ENCODE data around the gene TSPAN4.

TSPAN4 gene

DNA sequence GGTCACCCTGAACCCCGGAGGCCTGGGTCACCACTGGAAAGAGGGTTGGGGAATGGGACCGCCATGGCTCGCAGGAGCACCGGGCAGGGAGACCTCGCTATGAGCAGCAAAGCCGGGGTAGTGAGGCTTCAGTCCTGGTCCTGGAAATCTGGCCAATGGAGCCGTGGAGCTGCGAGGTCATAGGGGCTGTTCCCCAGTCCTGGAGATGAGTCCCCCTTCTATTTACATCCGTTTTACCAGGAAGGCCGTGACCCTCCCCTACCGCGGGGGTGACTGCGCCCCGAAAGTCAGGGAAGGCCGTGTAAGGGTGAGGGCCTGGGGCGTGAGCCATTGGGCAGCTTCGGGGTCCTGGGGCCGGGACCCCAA, 38.1 kb upstream of the TSPAN4 start:
- DNase-seq: no peak

DNA sequence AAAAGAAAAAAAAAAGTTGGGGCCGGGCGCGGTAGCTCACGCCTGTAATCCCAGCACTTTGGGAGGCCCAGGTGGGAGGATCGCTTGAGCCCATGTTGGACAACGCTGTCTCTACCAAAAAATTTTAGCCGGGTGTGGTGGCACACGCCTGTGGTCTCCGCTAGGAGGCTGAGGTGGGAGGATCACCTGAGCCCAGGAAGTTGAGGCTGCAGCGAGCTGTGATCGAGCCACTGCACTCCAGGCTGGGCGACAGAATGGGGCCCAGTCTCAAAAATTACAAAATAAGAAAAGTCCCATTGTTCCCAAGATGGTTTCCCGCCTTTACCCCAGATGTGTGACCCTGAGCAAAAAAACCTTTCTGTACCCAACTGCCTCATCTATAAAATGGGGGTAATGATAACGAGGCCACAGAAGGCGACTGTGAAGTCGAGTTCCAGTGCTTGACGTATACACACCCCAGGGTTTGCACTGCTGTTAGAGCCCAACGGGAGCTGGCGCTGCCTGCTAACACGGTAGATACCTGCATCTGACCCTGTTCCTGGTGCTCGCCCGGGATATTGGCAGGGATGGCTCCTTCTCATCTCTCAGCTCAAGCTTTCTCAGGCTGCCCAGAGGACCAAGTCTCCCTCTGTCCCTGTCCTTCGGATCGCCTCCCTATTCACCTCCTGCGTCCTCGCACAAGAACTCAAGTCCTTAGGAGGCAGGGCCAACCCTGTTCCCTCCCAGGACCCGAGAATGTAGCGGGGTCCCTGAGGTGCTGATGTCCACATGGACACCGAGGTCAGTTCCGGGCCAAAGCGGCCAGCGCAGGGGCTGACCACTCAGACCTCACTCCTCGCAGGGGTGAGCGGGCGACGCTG, 34.0 kb upstream of the TSPAN4 start:
- no peak for DNase-seq

DNA sequence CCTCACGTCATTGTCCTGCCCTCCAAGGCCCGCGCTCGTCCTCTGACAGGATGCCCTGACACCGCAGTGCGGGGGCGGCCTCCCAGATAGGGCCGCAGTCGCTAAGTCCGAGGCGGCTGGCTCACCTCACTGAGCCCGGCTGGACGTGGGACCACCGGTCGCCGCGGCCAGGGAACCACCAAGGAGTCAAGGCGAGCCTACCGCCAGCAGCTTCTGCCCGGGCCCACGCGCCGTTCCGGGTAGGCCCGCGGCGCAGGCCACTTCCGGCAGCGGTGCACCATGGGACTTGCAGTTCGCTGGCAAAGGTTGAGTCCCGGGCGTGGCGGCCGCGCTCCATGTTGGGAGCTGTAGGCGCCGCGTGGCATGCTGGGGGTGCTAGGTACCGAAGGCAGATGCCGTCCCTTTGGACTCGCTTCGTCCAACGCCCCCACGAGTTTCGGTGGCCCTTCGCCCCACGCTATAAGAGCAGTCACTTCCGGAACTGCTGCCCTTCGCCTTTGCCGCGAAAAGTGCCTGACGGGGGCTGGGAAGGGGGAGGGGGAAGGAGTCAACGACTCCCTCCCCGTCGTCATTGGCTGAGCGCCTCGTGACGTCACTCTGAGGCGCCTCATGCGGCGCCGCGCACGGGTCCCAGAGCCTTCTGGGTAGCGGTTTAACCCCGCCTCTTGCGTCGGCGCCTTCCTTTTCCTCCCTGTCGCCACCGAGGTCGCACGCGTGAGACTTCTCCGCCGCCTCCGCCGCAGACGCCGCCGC, 33.2 kb upstream of the TSPAN4 start, which contains the start of gene RPLP2:
TSS of gene RPLP2 (plus strand) at position 681 of the 753 bp plus-strand sequence. CDS start 268 bp downstream, outside the sequence.
- DNase-seq: peak; percentile 97

DNA sequence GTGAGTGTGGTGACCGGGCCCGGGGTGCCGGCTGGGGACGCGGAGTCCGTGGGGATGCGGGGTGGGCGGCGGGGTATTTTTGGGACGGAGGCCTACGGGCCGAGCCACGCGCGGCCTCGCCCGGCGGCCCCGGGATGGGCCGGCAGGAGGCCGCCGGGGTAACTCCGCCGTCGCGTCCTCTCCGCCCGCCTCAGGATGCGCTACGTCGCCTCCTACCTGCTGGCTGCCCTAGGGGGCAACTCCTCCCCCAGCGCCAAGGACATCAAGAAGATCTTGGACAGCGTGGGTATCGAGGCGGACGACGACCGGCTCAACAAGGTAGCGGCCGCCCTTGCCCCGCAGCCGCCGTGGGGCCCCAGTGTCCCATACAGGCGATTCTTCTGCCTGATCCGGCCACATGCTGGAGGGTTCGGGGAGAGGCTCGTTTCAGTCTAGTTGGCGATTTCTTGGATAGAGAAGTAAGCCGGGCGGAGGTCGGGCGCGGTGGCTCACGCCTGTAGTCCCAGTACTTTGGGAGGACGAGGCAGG, 32.5 kb upstream of the TSPAN4 start:
- no peak for DNase-seq

DNA sequence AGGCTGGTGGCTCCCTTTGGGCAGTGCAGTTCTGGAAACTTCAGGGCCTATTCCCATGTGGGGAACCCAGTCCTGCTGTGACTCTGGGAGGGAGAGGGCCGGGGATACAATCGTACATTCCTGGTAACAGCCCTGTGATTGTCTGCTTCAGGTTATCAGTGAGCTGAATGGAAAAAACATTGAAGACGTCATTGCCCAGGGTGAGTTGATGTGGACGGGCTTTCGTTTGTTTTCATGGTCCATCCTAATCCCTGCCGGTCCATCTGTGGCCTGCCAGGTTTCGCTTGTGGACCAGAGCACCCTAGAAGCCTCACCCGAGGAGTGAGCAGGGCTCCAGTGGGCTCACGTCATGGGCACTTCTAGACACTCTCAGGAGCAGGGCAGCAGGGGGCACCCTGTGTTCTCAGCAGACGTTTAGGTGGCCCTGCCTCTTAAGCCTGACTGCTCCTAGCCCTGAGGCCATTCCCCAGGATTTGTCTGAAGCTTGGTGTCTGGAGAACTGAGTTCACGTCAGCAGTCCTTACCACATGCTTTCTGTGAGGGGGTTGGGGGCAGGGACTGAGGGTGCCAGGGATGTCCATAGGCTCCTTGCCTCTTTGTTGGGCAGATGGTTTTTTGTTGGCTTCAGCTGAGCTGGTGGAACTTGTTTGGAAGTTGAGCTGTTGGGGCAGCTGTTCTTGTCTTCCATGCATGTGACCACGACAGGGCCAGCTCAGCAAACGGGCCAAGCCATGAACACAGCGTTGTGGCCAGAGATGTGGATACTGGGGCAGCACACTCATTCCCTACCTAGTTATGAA, 31.0 kb upstream of the TSPAN4 start:
- no peak for DNase-seq

DNA sequence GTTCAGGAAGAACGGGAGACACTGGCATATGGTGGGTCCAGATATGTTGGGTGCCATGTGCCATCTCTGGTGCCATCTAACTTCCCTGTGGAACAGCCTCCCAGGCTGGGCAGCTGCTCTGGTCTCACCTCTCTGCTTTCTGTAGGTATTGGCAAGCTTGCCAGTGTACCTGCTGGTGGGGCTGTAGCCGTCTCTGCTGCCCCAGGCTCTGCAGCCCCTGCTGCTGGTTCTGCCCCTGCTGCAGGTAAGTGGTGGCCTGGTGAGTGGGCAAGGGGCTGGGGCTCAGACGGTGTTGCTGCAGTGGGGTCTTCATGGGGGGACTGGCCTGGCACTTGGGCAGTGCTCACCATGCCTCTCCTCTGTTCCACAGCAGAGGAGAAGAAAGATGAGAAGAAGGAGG, 30.3 kb upstream of the TSPAN4 start:
- DNase-seq: no peak

DNA sequence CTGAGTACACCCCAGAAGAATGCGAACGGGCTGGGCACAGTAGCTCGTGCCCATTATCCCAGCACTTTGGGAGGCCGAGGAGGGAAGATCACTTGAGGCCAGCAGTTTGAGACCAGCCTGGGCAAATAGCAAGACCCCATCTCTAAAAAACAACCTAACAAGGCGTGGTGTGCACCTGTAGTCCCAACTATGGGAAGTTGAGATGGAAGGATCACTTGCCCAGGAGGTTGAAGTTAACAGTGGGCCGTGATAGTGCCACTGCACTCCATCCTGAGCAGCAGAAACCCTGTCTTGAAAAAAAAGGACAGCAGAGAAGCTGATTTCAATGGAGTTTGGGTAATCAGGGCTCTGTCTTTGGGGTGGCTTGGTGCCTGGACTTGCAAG, 29.6 kb upstream of the TSPAN4 start:
- DNase-seq: no peak

DNA sequence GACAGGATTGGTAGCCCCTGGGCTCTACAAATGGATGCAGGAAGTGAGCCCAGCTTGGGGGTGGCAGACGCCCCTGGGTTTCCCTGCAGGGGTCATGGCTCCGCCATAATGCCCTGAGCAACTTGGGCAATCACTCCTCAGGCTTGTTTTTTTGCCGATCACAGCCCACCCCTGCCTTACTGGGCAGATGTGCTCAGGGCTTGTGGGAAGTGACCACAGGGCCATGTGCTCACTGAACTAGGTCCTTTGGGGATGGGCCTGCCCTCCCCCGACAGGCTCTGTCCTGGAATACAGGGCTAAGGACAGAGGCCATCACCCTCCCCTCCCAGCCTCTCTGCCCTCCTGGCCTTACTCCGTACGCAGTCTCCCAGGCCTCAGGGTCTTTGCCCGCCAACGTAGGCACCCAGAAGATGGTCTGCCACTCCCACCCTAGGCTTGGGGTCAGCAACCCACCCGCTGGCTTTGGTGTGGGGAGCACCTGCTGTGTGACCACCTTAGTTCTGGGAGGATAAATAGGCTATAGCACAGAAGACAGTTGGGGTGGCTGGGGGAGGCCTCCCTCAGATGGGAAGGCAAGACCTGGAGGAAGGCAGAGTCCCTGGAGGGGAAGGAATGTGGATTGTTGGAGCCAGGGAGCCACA, 29.1 kb upstream of the TSPAN4 start:
- no peak for DNase-seq

DNA sequence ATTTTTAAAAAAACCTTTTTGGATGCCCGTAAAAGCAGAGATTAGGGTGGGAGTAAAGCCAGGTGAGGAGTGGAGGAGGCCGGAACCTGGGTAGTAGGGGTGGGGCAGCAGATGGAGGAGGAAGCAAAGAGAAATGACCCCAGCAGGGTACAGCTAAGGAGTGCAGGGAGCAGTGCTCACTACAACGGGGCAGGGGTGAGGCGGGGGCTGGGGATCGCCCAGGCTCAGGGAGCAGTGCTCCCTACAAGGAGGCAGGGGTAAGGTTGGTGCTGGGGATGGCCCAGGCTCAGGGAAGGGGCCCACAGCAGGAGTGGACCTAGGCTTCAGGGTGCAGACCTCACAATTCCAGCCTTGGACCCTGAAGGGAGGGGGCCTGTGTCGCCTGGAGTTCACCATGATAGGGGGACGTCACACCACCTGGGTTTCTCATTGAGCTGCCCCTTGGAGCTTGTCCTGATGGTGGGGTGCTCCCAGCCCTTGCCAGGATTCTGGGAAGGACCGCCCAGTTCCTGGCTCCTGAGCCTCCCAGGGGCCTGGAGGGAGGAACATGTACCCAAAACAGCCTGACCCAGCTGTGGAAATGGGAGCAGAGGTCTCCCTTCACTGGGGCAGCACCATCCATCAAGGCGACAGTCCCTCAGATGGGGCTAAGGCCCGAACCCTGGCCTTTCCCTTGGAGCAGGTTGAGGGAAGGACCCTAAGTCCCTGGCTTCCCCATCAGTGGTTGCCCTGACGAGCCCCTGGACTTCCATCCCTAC, 26.8 kb upstream of the TSPAN4 start:
- no peak for DNase-seq

DNA sequence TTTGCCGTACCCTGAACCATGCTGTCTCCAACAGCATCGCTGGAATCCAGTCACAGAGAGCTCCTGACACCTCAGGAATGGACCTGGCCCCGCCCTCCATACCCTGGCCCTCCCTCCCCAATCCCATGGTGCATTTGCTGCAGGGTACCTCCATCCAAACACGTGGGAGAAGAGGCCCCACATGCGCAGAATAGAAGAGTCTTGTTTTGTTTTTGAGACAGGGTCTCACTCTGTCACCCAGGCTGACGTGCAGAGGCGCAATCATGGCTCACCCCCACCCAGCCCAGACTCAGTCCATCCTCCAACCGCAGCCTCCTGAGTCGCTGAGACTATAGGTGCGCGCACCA, 26.2 kb upstream of the TSPAN4 start:
- DNase-seq: no peak

DNA sequence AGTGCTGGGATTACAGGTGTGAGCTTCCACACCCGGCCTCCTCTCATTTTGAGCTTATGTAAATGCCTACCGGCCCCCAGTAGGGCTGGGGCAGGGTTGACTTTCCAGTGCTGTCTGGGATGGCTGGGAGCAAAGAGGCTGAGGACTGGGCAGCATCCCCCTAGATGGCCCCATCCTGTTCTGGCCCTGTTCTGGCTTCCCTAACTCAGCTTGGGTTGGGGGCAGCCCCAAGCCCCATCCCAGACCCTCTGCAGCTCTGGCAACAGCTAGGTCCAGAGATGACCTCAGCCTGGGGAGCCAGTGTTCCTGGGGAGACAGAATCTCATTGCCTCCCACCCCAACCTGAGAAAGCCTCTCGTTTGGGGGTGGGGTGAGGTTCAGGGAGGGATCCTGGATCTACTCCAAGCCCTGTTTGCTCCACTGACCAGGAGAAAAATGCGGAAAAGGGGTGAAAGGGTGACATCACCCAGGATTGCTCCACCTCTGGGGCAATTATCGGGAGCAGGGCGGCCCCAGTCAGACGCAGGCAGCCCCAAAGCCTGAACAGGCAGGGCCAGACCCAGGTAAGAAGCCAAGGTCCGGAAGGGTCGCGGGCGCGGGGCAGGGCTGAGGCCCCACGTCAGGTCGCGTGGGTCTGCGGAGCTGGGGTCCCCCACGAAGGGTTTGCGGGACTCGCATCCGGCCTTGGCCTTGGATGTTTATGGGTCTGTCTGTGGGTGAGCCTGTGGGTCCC, 24.1 kb upstream of the TSPAN4 start, which contains the start of gene PNPLA2:
TSS of gene PNPLA2 (plus strand) at position 519 of the 733 bp plus-strand sequence. CDS start 805 bp downstream, outside the sequence.
- peak; percentile 52 for DNase-seq

DNA sequence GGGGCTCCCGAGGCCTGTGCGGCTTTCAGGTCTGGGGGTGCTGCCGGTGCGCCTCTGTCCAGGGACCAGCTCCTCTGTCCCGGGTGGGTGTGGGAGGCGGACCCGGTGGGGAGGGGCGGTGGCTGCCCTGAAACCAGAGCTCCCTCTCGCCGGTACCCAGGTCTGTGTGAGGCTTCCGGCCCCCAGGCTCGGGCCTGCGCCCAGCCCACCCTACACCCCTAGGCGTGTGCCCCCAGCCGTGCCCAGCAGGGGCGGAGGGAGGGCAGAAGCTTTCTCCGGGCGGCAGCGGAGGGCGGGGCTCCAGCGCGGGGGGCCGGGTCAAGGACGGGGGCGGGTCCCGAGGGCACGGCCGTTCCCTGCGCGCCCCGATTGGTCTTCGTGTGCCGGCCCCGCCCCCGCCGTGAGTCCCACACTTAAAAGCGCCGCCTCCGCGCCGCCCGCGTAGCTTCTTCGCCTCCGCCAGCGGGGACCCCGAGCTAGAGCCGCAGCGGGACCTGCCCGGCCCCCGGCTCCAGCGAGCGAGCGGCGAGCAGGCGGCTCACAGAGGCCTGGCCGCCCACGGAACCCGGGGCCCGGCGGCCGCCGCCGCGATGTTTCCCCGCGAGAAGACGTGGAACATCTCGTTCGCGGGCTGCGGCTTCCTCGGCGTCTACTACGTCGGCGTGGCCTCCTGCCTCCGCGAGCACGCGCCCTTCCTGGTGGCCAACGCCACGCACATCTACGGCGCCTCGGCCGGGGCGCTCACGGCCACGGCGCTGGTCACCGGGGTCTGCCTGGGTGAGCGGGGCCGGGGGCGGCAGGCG, 23.3 kb upstream of the TSPAN4 start:
- peak; percentile 88 for DNase-seq

DNA sequence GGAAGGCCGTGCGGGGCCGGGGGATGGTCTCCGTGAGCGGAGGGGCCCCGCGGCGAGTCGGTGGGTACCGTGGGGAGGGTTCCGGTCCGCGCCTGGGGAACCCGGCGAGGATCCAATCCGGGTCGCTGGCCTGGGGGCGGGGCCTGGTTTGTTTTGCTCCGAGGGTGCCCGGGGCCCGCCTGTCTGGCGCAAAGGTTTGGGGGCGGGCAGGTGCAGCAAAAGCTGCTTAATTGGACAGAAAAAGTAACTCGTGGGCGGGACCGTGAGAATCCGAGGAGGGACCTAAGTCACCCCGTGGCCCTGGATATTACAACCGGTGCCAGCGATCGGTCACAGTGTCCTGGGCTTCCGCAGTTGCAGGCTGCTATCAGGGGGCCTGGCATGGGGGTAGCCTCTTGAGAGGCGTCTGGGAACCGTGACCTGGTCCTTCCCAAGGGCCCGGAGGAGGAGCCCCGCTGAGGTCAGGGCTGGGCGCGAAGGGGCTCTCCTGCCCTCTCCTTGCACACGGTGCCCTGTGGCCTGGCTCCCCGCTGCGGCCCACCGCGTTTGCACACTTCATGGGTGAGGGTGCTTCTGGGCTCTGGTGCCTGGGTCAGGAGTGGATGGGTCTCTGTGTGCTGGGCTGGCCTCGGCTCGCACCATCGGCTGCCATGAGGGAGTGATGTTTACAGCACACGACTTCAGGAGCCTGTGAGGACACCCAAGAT, 22.6 kb upstream of the TSPAN4 start:
- DNase-seq: peak; percentile 39

DNA sequence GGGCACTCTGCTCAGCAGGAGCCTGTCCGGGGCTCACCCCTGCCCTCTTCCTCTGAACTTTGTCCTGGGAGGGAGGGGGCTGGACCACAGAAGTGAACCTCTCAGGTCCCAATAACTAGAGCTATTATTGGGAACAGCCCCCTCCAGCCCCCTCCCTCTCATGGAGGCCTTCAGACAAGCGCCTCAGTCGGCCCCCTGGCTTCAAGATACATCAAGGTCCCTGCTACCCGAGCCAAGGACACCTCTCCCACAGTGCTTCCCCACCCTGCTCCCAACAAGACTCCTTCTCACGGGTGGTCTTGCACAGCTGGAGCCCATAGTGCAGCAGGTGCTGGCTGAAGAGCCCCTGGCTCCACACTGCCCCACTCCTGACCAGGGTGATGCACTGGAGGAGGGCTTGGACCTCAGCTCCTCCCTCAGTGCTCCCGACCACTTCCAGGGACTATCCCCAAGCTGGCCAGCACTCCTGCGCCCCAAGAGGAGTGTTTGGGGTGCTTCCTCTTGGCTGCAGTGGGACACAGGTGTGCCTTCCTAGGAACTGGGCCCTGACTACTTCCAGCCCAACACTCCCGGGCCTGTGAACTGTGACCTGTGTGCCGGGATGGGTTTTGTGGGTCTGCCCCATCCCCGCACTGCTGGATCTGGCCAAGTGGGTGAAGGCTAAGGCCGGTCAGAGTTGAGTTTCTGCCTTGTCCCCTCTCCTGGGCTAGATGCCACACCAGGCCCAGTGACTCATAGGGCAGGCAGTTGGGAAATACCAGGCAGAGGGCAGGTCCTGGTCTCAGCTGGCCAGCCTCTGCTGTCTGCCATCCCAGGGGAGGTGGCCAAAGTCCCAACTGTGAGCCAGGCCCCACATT, 21.8 kb upstream of the TSPAN4 start:
- no peak for DNase-seq

DNA sequence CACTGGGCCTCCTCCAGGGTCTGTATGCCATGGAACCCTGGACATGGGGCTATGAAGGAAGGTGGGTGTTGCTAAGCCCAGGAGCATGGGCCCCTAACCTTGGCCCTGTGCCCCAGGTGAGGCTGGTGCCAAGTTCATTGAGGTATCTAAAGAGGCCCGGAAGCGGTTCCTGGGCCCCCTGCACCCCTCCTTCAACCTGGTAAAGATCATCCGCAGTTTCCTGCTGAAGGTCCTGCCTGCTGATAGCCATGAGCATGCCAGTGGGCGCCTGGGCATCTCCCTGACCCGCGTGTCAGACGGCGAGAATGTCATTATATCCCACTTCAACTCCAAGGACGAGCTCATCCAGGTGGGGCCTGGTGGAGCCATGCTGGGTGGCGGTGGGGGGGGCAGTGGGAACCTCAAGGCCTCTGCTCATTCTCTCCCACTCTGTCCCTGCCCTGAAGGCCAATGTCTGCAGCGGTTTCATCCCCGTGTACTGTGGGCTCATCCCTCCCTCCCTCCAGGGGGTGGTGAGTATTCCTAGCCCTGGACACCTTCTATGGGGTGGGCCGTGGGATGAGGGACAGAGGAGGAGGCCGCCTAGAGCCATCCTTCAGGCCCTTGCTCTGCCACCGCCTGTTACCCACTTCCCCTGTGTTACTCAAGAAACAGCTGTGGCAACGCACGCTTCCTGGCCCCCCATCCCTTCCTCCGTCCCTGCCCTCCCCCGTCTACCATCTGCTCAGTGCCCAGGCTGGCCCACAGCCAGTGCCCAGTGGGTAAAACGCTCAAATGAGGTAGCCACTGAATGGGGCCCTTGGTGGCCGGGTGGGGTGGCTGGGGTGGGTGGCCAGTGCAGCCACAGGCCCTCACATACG, 20.9 kb upstream of the TSPAN4 start:
- no peak for DNase-seq

DNA sequence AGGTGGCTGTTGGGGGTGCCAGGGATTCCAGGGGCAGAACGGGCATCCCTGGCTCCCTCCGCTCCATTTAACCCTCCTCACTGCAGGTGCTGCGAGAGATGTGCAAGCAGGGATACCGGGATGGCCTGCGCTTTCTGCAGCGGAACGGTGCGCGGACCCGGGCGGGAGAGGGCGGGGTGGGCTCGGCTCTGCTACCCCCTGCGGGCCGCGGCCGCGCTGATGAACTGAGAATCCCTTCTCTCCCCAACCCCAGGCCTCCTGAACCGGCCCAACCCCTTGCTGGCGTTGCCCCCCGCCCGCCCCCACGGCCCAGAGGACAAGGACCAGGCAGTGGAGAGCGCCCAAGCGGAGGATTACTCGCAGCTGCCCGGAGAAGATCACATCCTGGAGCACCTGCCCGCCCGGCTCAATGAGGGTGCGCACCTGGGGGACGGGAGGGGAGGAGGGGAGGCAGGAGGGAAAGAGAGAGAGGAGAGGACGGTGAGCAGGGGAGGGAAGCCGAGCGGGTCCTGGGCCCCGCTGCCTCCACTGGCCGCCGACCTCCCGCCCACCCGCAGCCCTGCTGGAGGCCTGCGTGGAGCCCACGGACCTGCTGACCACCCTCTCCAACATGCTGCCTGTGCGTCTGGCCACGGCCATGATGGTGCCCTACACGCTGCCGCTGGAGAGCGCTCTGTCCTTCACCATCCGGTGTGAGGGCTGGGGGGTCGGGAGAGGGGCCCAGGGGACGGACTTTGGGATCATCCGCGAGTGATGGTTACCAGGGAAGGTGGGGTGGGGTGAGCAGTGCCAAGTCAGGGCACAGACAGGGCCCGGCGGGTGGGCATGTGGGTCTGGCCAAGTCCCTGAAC, 19.0 kb upstream of the TSPAN4 start:
- DNase-seq: no peak
